Lower leg skin (tissue), 4 donors: ENCODE data around the gene CHCHD5. TPM values are rescaled to one million over a fixed set of nuclear protein-coding genes. Genes with fewer than 3 reads are reported as not detected.

Experiments
- DNase-seq, 2 donors: peaks; one replicate each; pipeline ENCODE4 v3.0.0-alpha.2; 2019; ENCODE audit warnings: low spot score in 2 of 2
- H3K4me3 ChIP-seq: fragments of 200-600 bp; sonication (generic); 2 replicates; pipeline ENCODE4 v1.5.1; 2017; ENCODE audit warnings: mild to moderate bottlenecking, low read depth; ENCODE audit not compliant: poor library complexity, severe bottlenecking
- CTCF ChIP-seq, 3 donors: fragments of 450-650 bp; IDR thresholded peaks; one replicate each; pipeline ENCODE4 v1.5.1; 2016; ENCODE audit warnings: antibody characterized with exemption in 3 of 3, mild to moderate bottlenecking in 3 of 3, moderate library complexity in 2 of 3
- POLR2A ChIP-seq, 2 donors: fragments of 450-650 bp; IDR thresholded peaks; one replicate each; pipeline ENCODE4 v1.6.1; 2016 to 2017; ENCODE audit warnings: antibody characterized with exemption in 2 of 2, mild to moderate bottlenecking in 1 of 2, moderate library complexity in 1 of 2
- WGBS, 2 donors: methylation state at CpG; one replicate each; pipeline ENCODE4 v1.1.5; 2018; 5-methylcytosine and 5-hydroxymethylcytosine counted together
- intact Hi-C: fragments of 100-400 bp; cut with DNase I; formaldehyde crosslinking; loops from one replicate; pipeline ENCODE4 v1.15.0; 2023; ENCODE audit warnings: low total_unique reads
- total RNA-seq, 4 donors: library from RNA; depleted of rRNA; stranded (reverse); fragments of >200 nt; gene quantifications; one replicate each; pipeline ENCODE4 v1.1.0, GENCODE V29; 2016

The CHCHD5 gene
- total RNA-seq, 4 donors from 2014 or later, result 12.4 to 26.8 (median 24.1) TPM

GRCh38 chr2:112630268-112630667, 45.9 kb downstream of the CHCHD5 start:
- 69 to 71% methylated on average over 4 of the region's 4 CpGs for WGBS, 2 donors
- no peak for DNase-seq
- H3K4me3 ChIP-seq, result no peak overlapping the region
- intact Hi-C loops, result no loop called here
- TF ChIP-seq POLR2A (IDR thresholded peaks at IDR 0.05) (no peak), CTCF (IDR thresholded peaks at IDR 0.05) (no peak)

DNA sequence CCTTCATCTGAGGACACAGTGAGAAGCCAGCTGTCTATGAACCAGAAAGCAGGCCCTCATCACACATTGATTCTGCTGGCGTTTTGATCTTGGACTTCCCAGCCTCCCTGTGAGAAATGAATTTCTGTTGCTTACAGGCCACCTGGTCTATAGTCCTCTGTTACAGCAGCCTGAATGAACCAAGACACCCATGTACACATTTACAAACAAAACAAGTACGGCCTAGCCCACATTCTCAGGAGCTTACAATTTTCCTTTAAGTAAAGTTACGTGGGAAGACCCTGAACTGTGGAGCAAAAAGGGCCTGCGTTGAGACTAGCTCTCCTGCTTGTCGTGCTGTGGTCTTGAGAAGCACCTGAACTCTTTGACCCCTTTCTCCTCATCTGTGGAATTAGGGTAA, 49.3 kb downstream of the CHCHD5 start:
- no peak overlapping the region for H3K4me3 ChIP-seq
- 95 to 96% methylated on average over 5 of the region's 5 CpGs for WGBS, 2 donors
- no peak for DNase-seq
- TF ChIP-seq POLR2A (IDR thresholded peaks at IDR 0.05) (no peak), CTCF (IDR thresholded peaks at IDR 0.05) (no peak)
- intact Hi-C loops, result no loop called here

DNA sequence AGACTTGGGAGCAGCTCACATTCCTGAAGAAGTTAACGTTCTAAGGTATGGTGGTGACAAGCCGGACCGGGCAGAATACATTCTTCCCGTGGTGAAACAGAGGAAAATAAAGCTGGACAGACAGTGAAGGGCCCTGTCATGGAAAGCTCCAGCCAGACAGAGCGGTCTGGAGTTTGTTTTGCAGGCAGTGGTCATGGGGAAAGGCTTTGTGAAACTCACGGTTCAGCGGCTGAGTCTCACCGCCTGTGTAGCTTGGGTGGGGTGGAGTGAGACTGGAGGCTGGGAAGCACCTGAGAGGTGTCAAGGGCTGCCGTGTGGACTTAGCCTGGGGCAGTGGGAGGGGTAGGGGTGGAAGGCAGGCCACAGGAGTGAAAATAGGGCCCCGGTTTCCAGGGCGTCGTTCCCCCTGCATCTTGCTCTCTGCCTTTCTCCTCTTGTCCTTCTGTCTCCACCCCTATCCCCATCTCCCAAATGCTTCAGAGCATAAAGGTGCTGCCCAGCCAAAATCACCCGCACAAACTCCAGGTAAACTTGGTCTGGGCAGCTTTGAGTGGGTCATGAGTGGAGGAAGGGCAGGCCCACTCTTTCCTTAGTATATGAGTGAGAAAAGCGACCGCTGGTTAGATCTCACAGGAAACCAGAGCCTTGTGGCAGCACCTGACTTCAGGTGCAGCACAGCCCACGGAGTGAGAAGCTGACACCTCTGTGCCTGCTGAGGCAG, 49.9 kb downstream of the CHCHD5 start:
- intact Hi-C loops, result no loop called here
- no peak overlapping the region for H3K4me3 ChIP-seq
- no peak for TF ChIP-seq POLR2A (IDR thresholded peaks at IDR 0.05)
- TF ChIP-seq CTCF (IDR thresholded peaks at IDR 0.05), result no peak
- 90 to 91% methylated on average over 15 to 16 of the region's 16 CpGs for WGBS, 2 donors
- no peak for DNase-seq

GRCh38 chr2:112634874-112635157, 50.4 kb downstream of the CHCHD5 start:
- DNase-seq, result no peak
- 97 to 100% methylated on average over 4 to 5 of the region's 6 CpGs for WGBS, 2 donors
- TF ChIP-seq POLR2A (IDR thresholded peaks at IDR 0.05), result no peak
- no peak for TF ChIP-seq CTCF (IDR thresholded peaks at IDR 0.05)
- H3K4me3 ChIP-seq, result no peak overlapping the region
- intact Hi-C loops, result no loop called here

GRCh38 chr2:112636605-112637288, 52.3 kb downstream of the CHCHD5 start:
- TF ChIP-seq CTCF (IDR thresholded peaks at IDR 0.05) (no peak), POLR2A (IDR thresholded peaks at IDR 0.05) (no peak)
- no peak overlapping the region for H3K4me3 ChIP-seq
- no peak for DNase-seq
- WGBS, 2 donors, result 82 to 96% methylated on average over 7 of the region's 7 CpGs
- intact Hi-C loops, result no loop called here
